D341Med (cell line): ENCODE data around the gene NR5A2.
A peak's percentile ranks its signal among the peaks of the same experiment; 100 is the strongest.

Experiments used
- DNase-seq: peaks from one replicate; pipeline ENCODE4 v3.0.0; 2012; ENCODE audit warnings: low spot score

Gene NR5A2

DNA sequence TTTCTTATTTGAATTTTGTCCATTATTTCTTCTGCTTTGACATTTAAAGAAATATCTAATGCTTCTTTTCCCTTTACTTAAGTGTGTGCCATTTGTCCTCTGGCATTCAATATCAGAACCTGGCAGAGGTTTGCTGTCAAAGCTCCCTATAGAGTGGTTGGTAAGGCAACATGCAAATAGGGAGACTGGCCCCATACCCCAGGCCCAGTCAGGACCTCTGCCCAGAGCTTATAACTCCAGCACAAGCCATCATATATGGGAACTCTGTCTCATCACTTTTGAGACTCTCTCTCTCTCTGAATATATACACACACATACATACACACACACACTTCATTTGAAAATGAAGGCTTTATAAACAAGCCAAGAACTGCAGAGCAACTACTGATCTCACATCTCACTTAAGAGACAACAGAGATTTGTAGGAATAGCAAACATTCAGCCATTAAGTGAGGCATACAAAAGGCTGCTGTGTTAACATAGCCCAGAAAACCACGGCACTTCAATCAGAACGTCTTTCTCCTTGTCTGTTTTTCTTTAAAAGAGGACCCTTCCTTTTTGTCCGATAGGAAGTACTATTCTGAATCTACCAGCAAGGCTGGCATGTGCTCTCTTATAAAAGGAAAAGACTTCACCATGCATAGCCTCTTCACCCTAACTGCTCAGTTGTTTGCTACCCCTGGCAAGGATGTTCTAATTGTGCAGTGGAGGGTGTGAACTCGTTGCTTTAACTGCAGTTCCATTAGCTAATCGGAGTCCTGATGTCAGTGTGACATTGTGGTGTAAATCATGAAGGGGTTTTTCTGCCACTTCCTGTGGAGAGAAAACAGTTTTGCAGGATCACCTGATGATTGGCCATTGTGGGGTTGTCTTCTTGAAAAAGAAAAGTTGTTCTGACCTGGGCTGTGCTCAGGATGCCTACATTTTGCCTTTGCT lies 101.7 kb downstream of the NR5A2 start:
- no peak for DNase-seq

DNA sequence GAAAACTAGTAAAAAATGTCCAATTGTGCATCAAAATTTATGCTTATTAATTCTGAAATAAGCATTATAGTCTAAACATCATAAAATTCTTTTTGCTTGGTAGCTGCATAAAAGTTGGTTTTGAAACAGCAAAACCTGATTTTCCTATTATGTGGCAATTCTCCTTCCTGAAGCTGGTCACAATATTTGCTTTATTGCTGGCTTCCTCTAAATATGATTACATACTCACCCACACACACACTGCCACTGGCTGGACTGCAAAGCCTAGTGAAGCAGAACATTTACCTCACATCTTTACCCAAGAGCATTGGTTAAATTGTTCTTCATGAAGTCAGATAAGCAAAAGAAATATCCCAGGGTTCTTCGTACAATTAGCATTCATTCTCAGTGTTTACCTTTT lies 103.0 kb downstream of the NR5A2 start:
- DNase-seq = no peak

DNA sequence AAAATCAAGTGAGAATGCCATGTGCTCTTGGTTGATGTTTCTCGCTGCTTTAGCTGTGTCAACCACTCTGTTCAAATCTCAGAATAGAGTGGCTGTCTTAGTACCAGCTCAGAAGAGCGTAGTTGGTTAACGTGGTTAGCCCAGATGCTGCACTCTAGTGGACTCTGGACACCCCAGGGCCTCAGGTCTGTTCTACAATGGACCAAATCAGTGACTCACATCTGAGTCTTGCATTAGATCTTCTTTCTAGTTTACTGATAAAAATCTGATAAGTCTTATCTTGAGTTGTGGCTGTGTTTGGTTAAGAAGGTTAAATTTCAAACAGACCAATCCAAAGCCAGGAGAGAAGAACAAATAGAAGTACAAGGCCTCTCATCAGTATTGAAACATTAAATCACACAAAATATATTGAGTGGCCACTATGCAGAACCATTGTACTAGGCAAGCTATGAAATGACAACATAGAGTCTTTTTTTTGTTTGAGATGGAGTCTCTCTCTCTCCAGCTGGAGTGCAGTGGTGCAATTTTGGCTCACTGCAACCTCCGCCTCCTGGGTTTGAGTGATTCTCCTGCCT lies 104.1 kb downstream of the NR5A2 start:
- no peak for DNase-seq

DNA sequence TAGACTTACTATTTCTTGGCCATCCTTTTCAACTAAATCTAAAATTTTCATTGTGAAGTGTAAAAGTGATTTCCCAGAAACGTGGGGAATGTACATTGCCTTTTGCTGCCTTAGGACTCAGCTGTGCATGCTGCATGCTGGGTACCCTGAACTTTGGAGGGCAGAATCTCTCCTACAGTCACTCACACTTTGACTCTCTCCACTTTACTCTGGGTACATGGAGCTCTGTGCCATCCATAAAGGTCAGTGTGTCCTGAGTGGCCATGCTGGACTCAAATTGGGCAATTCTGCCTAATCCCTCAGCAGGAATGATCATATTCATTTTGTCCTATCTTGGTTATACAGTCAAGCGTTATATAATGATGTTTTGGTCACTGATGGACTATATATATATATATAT lies 105.6 kb downstream of the NR5A2 start:
- no peak for DNase-seq

DNA sequence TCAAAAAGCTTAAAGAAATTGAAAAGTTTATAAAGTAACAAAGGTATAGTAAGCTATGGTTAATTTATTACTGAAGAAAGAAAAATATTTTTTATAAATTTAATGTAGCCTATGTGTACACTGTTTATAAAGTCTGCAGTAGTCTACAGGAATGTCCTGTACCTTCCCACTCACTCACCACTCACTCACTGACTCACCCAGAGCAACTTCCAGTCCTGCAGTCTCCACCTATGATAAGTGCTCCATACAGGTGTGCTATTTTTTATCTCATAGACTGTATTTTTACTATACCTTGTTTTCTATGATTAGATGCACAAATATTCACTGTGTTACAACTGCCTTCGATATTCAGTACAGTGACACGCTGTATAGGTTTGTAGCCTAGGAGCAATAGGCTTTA lies 106.6 kb downstream of the NR5A2 start:
- no peak for DNase-seq

DNA sequence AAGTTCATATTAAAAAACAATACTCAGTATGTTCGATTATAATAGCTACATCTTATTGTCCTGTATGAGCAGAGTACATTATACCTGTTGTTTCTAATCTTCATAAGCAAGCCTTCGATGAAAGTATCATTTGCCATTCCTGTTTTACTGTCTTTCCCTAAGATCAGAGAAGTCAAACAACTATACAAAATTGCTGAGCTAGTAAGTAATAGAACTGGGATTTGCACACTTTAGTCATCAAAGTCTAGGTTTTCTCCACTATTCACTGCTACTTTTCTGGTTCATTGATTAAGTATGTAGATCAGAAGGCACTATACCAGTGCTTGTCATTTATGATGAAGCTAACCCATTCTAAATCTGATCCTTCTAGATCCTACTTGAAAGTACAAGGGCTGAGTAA lies 108.9 kb downstream of the NR5A2 start:
- DNase-seq = no peak

DNA sequence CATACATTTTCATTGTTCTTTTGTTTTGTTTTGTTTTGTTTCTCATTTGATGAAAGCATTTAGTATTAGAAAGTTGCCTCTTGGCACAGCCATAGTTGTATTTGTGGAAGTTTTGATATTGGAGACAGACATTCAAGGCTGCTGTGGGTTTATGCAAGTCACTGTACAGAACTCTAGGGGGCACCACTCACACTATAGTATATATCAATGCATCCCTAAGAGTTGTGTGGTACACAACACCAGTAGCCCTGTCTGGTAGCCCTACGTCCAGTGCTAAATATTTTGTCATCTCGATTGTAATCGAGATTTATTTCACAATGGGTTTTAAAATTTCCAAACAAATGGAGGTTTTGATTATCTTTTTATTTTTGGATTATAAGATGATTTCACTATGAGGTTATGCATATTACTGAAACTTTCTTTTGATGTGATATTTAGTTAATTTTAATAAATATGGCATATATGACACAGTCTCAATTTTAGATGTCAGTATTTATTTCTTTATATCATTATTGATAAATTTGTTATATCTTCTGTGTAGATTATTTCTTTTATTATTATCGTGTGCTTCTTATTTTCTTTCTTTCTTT lies 112.2 kb downstream of the NR5A2 start:
- peak; percentile 63 for DNase-seq

DNA sequence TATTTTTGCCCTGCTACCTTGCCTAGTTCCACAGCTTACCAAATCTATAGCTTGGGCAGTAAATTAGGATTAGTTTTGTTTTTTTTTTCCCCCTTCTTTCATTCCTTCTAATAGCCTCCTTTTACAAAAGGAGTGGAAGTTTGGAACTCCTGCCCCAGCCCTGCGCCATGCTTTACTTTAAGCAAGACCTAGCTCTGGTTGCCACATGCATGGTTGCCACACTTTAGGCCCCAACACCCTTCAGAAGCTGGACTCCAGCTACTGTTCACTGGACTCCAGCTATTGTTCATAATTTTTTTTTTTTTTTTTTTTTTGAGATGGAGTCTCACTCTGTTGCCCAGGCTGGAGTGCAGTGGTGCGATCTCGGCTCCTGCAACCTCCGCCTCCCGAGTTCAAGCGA lies 115.8 kb downstream of the NR5A2 start:
- no peak for DNase-seq

DNA sequence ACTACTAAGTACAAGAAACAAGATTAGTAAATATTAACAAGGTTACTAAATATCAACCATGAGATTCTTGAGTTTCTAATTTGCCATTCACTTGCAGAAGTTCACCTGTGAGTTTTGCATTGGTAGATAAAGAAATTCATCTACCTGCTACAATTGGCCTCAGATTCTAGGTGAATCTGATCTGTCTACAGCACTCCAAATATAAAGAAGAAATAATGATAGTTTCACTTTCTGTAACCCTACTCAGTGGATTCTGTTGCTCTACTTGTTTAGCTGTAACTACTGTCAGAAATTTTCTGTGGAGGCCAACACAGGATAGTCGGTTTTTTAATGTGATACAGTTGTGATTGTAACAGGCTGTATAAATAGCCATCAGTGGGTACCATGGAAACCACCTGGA lies 118.6 kb downstream of the NR5A2 start:
- DNase-seq = no peak

DNA sequence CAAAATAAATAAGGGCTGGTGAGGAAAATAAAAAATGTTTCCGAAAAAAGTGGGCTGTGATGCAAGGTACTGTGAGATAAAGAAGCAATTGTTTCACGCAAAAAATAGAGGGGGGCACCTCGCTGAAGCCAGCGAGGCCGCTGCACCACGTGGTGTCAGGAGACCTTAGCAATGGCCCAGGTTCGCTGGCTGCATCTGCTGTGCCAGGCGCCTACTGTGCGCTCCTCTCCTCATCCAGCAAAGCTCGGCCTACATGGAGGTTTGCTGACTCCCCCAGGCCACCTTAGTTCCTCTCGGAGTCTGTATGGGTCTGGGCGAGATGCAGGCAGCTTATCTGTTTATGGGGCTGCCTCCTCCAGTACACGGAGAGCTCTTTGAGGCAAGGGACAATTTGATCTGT lies 119.6 kb downstream of the NR5A2 start:
- no peak for DNase-seq

DNA sequence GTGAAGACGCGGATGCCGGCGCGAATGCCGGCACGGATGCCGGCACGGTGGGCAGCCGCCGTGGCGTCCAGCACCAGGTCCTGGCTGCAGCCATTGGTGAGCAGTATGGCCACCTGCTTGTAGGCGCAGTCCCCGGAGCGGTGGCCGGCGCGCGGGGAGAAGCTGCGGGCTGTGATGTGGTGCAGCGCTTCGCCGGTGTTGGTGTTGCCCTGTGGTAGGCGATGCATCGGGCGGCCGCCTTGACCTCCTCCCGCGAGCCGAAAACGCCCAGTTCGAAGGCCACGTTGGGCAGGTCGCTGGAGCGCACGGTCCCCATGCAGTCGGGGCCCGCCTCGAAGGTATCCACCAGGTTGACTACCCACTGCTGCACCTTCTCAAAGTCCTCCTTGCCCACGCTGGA lies 120.2 kb downstream of the NR5A2 start:
- no peak for DNase-seq

DNA sequence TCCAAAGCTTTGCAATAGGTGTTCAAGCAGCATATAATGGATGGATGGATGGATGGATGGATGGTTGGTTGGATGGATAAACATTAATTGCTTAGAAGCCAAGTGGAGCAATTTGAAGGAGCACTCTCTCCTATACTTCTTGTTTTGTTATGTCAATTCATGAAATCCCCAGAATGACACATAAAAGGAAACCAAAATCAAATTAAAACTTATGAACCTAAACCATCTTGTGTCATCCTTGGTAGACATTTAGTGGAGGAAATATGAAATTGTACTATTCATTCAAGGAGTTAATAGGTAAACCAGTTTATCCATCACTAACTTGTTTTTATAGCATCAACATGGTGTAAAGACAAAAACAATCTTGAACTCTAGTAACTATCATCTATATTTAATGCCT lies 122.5 kb downstream of the NR5A2 start:
- no peak for DNase-seq

DNA sequence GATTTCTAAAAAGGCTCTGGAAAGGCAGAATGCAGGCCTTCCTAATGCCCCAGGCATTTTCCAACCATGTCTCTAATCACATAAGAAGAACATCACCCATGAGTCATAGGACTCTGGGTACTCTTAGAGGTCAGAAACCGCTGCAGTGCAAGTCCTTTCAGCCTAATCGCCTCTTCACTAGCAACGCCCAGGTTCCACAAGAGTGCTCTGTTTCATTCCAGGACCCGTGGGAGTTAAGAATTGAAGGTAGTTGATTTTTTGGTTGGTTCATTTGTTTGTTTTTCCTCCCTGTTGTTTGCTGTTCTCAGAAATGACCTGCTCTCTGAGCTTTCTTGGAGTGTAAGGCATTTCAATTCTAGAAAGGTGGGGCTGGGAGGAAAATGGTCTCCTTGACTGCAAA lies 123.2 kb downstream of the NR5A2 start:
- no peak for DNase-seq

DNA sequence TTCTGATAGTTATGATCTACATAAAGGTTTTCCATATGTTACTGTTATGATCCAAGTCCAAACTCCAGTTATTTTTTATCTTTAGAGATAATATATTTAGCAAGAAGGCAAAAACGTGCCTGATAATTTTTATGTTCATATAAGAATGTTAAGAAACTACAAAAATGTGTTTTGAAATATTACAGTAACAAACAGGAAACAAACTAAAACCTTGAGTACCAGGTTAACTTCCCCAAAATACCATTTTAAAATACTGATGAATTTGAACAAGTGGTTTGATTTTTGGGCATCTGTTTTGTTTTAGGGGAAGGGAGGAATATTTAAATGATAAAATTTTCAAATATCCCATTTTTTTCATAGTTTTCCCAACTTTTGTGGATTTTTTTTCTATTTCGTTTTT lies 124.8 kb downstream of the NR5A2 start:
- DNase-seq = no peak

DNA sequence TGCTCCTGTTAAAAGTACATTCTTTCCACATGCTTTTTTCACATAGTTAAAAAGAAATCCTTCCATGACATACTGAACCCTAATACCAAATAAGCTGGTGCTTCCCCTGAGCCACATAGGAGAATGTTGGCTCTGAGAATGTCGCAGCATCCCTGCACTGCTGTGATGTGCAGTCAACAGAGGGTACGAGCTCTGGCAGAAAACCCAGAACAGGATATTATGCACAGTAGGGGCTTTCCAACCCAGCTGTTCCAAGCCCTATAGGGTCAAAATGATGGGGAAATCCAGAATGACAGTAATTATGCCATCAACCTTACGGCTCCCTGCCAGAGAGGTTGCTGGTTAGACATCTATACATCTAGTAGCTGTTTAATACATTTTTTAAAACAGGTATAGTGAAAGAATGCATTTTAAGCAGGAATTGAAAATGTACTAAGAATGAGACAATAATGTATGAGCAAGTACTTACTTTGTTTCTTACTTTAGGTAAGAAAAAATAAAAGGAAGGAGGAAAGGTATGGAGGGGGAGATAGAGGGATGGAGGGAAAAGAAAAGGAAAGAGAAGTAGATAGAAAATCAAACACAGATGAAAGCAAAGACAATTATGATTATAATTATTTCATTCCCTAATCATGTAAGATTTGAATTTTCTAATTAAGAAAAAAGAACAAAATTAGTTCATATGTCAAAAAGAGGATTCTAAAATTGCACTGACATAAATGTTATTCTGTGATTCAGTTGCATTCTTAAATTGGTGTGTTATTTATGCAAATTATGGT lies 126.0 kb downstream of the NR5A2 start:
- DNase-seq = no peak

DNA sequence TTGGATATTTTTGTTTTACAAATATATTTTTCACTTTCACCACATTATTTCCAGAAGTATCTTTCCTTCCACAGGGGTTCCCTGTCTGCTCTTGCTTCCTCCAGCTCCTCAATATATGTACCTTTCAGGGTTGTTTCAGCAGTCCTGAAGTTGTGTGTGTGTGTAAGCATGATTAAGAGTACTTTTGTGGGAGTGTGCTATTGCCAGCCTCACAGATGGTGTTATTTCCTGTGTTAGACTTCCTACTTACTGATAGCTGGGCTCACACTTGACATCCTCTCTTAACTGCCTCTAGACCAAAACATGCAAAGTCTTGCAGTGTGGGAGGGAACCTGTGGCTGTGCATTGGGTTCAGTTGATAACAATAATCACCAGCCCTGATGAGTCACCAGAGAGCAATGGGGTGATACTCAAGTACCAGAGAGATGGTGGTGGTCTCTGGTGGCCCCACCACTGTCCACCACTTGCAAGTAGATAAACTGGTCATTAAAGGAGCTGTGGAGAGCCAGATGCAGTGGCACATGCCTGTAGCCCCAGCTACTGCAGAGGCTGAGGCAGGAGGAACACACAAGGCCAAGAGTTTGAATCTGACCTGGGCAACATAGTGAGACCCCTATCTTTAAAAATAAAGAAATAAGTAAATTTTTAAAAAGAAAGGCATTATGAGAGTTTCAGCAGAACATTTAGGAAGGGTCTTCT lies 126.7 kb downstream of the NR5A2 start:
- DNase-seq = no peak

DNA sequence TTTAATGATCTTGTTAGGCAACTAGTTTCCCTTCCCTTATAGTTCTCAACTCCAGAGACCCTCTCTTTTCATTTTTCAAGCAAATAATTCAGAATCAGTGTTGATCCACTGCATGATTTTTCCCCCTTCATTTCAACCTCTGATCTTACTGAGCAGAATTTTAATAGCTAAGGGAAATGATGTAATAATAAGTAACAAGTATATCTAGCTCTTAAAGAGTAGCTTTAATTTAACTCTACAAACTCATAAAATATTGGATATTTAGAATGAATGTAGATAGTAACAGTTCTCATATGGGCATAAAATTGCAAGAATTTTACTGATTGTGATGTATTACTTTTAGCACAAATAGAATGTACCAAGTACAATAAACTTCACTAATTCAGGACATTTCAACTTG lies 130.2 kb downstream of the NR5A2 start:
- DNase-seq = no peak

DNA sequence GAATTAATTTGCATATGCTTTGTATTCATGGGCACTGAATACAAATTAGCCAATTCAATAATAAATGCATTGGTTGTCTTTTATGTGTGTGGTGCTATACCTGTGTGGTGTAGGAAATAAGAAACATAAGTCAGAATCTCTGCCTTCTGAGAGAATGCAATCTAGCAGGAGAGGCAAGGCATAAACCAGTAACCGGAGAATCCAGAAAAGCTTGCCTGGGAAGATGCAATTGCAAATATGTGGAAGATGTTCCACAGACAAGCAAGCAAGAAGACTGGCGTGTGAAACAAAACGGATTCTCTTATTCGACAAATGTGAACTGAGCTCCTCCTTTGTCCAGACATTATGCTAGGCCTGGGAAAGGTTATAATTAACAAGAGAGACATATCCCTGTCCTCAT lies 134.3 kb downstream of the NR5A2 start:
- no peak for DNase-seq

DNA sequence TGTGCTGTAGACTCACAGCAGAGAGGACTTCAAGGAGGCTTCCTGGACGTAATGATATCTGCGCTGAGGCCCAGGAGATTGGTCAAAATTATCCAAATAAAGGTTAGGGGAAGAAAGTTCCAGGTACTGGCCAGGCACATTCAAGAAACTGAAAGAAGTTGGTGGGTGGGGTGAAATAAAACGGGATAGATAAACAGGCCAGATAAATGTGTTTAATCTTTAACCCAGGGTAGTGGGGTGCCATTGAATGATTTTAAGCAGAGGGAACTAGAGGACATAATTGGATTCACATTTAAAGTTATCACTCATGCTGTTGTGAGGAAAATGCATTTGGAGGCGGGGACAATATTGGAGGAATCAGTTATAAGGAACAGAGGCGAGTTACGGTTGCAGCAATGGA lies 134.7 kb downstream of the NR5A2 start:
- no peak for DNase-seq

DNA sequence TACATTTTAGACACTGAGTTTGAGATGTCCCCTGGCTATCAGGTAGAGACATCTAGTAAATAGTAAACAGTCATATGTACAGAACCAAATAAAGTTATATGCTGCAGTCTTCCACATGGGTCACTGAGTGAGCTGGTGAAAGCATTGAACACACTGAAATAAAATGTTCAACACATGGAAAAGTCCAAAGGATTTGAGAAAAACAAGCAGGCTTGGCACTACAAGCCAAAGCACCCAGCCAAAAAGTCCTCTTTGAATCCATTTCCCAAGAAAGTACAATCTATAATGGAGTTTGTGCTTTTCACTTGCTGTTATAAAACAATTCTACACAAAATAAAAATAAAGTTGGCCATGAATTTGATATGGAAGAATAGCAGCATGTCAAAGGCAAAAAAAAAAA lies 135.4 kb downstream of the NR5A2 start:
- DNase-seq = no peak

DNA sequence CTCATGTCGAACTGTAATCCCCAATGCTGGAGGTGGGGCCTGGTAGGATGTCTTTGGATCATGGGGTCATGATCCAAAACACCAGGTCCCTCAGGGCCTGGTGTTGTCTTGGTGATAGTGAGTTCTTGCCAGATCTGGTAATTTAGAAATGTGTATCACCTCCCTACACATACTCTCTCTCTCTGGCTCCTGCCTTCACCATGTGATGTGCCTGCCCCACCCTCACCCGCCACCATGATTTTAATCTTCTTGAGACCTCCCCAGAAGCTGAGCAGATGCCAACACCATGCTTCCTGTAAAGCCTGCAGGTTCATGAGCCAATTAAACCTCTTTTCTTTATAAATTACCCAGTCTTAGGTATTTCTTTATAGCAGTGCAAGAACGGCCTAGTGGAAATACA lies 136.4 kb downstream of the NR5A2 start:
- DNase-seq = no peak
